ENCODE results near the gene B9D1.

The B9D1 gene

GRCh38 chr17:19372011-19372370 lies 9.5 kb upstream of the B9D1 start:
- H3K4me3 ChIP-seq (ENCODE audit: low read length), result no peak overlapping the region
- H2AFZ ChIP-seq (ENCODE audit: low read depth, low read length), result no peak overlapping the region
- H3K9ac ChIP-seq (ENCODE audit: low read length), result no peak overlapping the region
- H4K20me1 ChIP-seq (ENCODE audit: insufficient read depth, low read length), result no peaks in the 10 kb centered on the region
- no peaks in the 10 kb centered on the region for H3K9me3 ChIP-seq (ENCODE audit: insufficient read depth, low read length)
- no peaks in the 10 kb centered on the region for H3K36me3 ChIP-seq (replicated peaks; ENCODE audit: low read depth, low read length)
- no peak overlapping the region for H3K4me2 ChIP-seq (ENCODE audit: low read length)
- 0 out of 2 replicates have a peak, but pooled peaks cover 2% of the 10 kb centered on the region for H3K4me1 ChIP-seq (ENCODE audit: low read length)
- TF ChIP-seq EZH2phosphoT487 (IDR thresholded peaks at IDR 0.05; ENCODE audit: low read depth) (no peak), CTCF (IDR thresholded peaks at IDR 0.05; ENCODE audit: low read depth, low read length) (no peak)
- no peak overlapping the region for H3K27ac ChIP-seq (ENCODE audit: low read length)
- no peaks in the 10 kb centered on the region for H3K27me3 ChIP-seq (ENCODE audit: low read depth, low read length)
- no peaks in the 10 kb centered on the region for H3K79me2 ChIP-seq (ENCODE audit: low read length)

GRCh38 chr17:19371259-19372010 lies 8.9 kb upstream of the B9D1 start:
- no peak overlapping the region for H2AFZ ChIP-seq (ENCODE audit: low read depth, low read length)
- no peak for TF ChIP-seq EZH2phosphoT487 (IDR thresholded peaks at IDR 0.05; ENCODE audit: low read depth)
- no peak for TF ChIP-seq CTCF (IDR thresholded peaks at IDR 0.05; ENCODE audit: low read depth, low read length)

GRCh38 chr17:19370493-19370960 lies 8.0 kb upstream of the B9D1 start:
- no peaks in the 10 kb centered on the region for H4K20me1 ChIP-seq (ENCODE audit: insufficient read depth, low read length)
- H2AFZ ChIP-seq (ENCODE audit: low read depth, low read length), result no peak overlapping the region
- H3K27ac ChIP-seq (ENCODE audit: low read length), result no peak overlapping the region
- no peak overlapping the region for H3K4me3 ChIP-seq (ENCODE audit: low read length)
- H3K79me2 ChIP-seq (ENCODE audit: low read length), result no peaks in the 10 kb centered on the region
- H3K36me3 ChIP-seq (replicated peaks; ENCODE audit: low read depth, low read length), result no peaks in the 10 kb centered on the region
- H3K9me3 ChIP-seq (ENCODE audit: insufficient read depth, low read length), result no peaks in the 10 kb centered on the region
- TF ChIP-seq EZH2phosphoT487 (IDR thresholded peaks at IDR 0.05; ENCODE audit: low read depth), result no peak
- no peak for TF ChIP-seq CTCF (IDR thresholded peaks at IDR 0.05; ENCODE audit: low read depth, low read length)
- no peaks in the 10 kb centered on the region for H3K27me3 ChIP-seq (ENCODE audit: low read depth, low read length)
- H3K4me1 ChIP-seq (ENCODE audit: low read length), result 0 out of 2 replicates have a peak, but pooled peaks cover 2% of the 10 kb centered on the region
- H3K4me2 ChIP-seq (ENCODE audit: low read length), result no peak overlapping the region
- no peak overlapping the region for H3K9ac ChIP-seq (ENCODE audit: low read length)

More at GRCh38 chr17:19371259-19372010, 8.9 kb upstream of the B9D1 start:
- Histone ChIP-seq H3K4me2 (ENCODE audit: low read length) (no peak overlapping the region), H3K79me2 (ENCODE audit: low read length) (no peaks in the 10 kb centered on the region), H3K4me1 (ENCODE audit: low read length) (0 out of 2 replicates have a peak, but pooled peaks cover 2% of the 10 kb centered on the region), H3K36me3 (replicated peaks; ENCODE audit: low read depth, low read length) (no peaks in the 10 kb centered on the region), H3K4me3 (ENCODE audit: low read length) (no peak overlapping the region), H3K9ac (ENCODE audit: low read length) (no peak overlapping the region), H3K9me3 (ENCODE audit: insufficient read depth, low read length) (no peaks in the 10 kb centered on the region), H3K27me3 (ENCODE audit: low read depth, low read length) (no peaks in the 10 kb centered on the region), H4K20me1 (ENCODE audit: insufficient read depth, low read length) (no peaks in the 10 kb centered on the region), H3K27ac (ENCODE audit: low read length) (no peak overlapping the region)

DNA sequence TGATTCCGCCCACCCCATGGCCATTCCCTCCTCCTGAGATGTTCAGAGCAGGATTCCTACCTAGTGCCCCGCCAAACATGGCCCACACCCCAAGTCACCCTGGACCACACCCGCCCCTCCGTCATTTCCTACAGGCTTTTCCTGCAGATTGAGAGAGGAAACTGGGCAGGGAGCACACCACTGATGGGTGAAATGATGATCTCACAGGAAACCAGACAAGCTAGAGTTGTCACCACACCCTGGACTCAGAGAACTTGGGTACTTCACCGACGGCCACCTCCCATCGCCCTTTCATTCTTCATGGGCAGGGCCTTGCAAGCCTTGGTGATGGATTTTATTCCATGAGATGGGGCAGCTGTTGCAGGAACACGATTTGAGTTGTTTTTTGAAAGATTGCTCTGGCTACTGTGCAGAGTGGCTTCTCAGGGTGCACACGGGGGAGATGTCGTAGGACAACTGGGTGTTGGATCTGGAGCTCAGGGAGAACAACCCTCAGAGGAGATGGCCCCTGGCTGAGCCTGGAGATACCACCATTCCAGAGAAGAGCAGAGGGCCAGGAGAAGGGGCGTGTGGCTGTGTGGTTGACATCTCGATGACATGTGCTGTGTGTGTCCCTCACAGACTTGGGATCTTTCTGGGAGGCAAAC lies 7.4 kb upstream of the B9D1 start:
- Histone ChIP-seq H3K4me3 (ENCODE audit: low read length) (no peak overlapping the region), H2AFZ (ENCODE audit: low read depth, low read length) (no peak overlapping the region), H3K36me3 (replicated peaks; ENCODE audit: low read depth, low read length) (no peaks in the 10 kb centered on the region), H3K9me3 (ENCODE audit: insufficient read depth, low read length) (no peaks in the 10 kb centered on the region), H3K27ac (ENCODE audit: low read length) (no peak overlapping the region), H3K4me1 (ENCODE audit: low read length) (0 out of 2 replicates have a peak, but pooled peaks cover 2% of the 10 kb centered on the region), H3K4me2 (ENCODE audit: low read length) (no peak overlapping the region), H3K9ac (ENCODE audit: low read length) (no peak overlapping the region), H3K27me3 (ENCODE audit: low read depth, low read length) (no peaks in the 10 kb centered on the region), H4K20me1 (ENCODE audit: insufficient read depth, low read length) (no peaks in the 10 kb centered on the region), H3K79me2 (ENCODE audit: low read length) (no peaks in the 10 kb centered on the region)
- no peak for TF ChIP-seq EZH2phosphoT487 (IDR thresholded peaks at IDR 0.05; ENCODE audit: low read depth)
- no peak for TF ChIP-seq CTCF (IDR thresholded peaks at IDR 0.05; ENCODE audit: low read depth, low read length)

Data from OCI-LY3 (cell line).